NCI-H2029 (cell line): ENCODE results near the gene PARD6G.

ENCODE experiments used
- DNase-seq: peaks from one replicate; lab custom pipeline; 2025; lab: John Stamatoyannopoulos, UW

PARD6G gene

DNA sequence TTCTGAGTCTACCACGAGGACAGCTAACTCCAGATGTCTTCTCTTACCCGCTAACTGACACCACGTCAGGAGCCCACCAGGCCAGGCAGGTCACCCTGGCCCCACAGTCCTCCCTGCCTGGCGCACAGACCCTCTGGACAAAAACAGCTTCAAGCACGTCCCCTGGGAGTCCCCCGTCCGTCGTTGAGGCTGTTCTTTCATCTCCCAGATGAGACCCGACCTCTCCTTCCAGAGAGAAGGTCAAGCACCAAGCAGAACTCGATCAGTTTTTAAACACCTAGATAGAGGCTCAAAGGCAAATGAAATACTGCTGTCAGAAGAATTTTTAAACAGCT is 57.8 kb downstream of the PARD6G start:
- no peak for DNase-seq

DNA sequence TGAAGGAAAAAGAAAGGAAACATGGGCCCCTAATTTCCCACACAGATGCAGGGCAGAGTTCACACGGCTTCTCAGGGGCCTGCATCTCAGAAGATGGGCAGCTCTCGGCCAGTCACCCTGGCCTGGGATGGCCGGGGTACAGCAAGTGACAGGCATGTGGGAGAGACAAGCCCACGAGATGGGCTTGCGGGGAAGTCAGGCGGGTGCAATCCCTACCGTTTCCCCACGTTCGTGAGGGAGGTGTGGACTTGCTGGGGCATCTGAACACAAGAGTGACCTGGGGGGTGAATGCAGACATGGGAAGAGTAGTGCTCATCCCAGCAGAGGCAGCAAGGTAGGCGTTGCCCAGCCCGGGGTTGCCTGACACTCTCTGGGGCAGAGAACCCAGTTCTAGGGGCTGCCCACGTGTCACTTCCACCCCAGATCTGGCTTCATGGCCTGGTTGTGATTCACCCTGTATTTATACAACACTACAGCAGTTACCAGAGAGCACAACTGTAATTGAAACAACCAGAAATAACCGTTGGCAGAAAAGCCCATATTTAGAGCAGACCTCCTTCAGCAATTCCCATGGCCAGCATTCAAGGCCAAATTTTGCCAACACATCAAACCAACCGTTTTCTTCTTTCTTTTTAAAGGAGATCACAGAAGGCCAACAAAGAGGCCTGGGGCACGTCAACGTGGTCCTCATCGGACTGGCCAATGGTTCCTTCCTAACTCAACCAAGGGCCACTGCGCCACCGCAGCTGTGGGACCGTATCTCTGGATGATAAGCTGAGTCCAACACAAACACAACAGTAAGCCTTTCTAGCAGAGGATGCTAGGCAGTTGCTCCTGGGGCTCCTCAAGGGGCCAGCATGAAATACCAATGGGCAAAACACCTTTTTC is 58.4 kb downstream of the PARD6G start:
- DNase-seq, result no peak

DNA sequence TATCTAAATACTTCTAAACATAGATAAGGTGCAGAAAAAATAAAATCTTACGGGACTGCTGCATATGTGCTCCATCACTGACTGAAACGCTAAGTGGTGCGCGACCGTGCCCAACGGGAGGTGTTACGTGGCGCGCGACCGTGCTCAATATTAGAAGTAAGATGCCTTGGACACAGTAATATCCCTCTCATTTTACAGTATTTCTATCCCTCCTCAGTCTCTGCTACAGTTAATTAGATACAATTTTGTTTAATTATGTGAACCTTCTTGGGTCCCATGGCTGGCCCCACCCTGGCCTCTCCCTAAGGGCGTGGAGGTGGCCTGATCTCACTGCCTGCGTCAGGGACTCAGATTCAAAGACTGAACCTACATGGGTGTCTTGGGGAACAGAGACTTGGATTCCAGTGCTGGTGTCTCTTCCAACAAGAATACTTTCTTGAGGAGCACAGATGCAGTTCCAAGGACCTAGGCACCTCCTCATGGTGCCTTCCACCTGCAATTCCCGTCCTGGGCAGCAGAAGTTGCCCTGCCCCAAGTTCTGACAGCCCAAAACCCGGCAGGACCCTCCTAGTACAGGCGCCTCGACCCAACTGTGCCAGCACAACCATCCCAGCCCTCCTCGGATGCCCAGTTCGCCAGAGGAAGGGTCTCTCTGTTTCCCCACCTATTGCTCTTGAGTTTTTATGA is 59.2 kb downstream of the PARD6G start:
- no peak for DNase-seq

DNA sequence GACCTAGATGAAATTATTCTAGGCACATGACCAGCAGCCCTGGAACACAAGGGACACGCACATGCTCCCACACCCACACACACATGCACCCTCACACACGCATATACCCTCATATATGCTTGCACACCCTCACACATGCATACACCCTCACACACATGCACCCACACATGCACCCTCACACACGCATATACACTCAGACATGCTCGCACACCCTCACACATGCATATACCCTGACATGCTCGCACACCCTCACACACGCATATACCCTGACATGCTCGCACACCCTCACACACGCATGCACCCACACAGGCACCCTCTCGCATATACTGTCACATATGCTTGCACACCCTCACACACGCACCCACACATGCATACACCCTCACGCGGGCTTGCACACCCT is 61.8 kb downstream of the PARD6G start:
- no peak for DNase-seq

DNA sequence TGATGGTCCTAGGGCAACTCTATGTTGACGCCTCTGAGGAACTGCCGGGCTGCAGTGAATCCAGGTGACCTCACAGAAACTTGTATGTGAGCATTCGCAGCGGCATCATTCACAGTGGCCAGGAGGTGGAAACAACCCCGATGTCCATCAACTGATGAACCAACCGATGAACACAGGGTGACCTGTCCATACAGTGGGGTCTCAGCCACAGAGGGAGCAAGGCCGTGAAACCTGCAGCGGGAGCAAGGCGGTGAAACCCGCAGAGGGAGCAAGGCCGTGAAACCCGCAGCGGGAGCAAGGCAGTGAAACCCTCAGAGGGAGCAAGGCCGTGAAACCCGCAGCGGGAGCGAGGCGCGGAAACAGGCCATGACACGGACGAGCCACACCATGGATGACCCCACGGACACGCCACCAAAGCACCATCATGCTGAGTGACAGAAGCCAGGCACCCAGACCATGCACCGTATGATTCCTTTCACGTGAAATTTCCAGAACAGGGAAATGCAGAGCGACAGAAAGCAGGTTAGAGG is 63.0 kb downstream of the PARD6G start:
- no peak for DNase-seq

DNA sequence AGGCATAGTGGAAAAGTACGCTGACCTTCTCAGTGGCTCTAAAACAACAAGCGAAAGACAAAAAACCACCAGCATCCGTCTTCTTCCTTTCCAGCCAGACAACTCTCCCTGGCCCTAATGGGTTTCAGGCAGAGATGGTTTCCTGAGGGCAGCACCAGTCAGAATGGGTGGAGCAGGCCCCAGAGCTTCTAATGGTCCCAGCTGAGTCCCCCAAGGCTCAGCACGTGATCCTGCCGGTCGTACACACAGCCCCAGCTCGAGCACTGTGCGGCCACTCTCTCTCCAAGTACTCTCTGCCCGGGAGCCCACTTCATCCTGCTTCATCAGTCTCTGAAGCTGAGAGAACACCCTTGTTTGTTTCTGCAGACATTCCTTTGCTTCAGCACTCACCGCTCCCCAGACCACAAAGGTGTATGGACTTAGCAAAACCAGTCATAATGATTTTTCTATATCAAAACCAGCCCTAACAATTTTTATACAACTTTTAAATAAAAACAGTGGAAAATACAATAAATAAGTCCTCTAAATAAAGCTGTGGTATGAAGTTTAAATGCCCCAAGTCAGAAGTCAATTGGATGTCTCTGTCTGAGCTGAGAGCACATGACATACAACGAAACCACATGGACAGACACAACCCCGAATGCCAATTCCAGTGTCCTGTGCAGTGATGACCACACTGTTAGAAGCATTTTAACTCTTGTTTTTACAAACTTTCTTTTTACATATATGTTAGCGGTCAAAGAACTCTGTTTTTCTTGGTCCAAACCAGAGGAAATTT is 63.9 kb downstream of the PARD6G start:
- no peak for DNase-seq

DNA sequence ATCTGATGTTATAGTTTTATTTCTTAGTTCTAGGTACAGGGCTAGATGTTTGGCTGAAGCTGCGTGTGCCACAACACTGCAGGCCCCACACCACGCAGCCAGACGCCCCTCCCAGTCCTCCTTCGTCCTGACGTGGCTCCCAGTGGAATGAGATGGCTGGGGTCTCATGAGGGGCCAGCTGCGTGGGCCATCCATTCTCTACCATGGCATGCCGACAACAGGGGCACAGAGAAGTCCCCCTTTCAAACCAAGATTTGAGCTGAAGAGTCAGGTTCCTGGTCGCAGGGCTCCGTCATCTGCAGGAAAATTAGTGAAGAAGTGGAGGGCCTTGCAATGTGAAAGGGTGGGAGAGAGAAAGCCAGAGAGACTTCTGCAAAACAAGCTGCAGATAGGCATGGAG is 64.5 kb downstream of the PARD6G start:
- no peak for DNase-seq

DNA sequence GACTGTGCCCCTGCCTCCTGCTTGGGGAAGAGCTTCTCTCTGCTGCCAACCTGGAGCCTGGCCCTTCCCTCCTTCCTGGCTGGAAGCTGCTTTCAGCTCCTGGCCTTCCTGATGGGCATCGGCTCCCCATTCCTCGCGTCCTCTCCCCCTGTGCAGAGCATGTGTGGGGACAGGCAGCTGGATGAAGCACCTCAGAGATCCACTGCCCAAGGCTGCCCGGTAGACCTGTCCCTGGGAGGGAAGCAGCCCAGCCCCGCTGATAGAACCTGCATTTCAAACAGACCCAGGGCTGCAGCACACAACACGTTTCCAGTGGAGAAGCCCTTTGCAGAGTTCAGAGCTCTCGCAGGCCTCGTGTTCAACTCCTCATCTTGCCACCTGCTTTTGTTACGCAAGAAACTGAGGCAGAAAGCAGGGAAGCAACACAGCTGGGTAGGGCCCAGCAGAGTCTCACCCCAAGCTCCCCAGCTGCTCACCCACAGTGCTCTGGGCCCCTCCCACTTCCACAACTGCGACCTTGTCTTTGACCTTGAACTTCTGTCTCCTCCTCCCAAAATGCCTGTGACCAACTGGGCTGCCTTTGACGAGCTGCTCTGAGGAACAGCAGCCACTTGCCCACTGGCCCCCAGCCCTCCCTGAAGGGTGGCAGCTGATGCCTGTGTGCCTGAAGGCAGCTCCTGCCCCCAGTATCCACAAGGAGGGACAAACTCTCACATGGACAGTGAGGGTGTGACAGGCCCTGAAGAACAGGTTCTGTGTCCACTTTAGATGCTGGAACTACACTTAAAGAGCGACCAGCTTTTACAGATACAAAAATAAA is 65.5 kb downstream of the PARD6G start:
- no peak for DNase-seq

DNA sequence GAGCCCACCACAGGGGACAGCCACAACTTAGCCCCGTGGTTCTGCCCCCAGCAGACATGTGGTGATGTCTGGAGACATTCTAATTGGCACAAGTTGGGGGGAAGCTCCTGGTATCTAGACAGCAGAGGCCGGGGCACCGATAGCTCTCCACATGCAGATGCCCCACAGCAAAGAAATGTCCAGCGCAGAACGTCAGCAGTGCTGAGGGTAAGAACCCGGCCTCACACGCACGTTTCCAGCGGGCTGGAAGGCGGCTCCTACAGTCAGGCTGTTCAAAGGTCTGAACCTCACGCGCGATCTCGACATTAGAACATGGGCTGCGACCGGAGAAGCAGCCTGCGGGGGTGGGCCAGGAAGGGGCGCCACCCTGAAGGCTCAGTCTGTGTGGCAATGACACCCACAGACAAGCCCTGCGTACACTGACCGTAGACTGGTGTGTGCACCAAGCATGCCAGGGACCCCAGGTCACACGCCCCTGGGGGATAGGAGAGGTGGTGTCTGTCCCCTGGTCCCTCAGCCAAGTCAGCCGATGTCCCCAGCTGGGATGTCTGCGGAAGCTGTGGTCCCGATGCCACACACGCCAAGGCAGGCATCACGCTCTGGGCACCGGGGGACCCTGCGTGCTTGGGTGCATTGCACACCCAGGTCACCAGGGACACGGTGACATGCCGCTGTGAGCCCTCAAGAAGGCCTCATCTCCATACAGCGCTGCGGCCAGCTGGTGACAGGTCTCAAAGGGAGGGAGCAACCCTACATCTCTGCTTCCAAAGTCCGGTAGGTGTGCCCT is 66.3 kb downstream of the PARD6G start:
- DNase-seq, result no peak

DNA sequence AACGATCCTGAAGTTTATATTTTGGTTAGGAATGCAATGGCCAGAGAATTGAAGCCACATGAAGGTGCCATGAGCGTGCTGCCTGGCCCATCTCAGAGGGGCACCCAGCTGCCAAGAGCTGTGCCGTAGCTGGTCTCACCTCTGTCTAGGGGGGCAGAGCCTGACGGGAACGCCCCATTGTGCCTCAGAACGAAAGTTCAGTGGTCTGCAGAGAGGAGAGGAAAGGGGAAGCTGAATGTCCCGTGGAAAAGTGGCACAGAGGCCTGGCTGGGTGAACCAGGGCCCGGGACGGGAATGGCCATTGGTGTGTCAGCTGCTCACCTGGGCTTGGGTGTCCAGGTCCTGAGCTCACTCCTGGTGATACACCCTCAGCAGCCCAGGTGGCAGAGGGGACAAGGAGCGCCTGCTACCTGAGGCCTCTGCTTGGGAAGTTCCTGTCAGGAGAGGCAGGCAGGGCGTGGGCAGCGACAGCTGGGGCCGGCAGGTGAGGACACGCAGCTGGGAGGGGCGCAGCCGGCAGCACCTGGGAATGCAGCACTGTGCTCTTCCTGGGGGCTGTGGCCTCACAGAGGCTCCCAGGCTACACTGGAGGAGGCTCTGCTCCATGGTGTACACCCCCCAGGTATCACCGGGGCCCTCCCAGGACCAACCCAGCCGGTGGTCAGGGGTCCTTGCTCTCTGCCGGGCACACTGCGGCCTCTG is 67.3 kb downstream of the PARD6G start:
- no peak for DNase-seq

DNA sequence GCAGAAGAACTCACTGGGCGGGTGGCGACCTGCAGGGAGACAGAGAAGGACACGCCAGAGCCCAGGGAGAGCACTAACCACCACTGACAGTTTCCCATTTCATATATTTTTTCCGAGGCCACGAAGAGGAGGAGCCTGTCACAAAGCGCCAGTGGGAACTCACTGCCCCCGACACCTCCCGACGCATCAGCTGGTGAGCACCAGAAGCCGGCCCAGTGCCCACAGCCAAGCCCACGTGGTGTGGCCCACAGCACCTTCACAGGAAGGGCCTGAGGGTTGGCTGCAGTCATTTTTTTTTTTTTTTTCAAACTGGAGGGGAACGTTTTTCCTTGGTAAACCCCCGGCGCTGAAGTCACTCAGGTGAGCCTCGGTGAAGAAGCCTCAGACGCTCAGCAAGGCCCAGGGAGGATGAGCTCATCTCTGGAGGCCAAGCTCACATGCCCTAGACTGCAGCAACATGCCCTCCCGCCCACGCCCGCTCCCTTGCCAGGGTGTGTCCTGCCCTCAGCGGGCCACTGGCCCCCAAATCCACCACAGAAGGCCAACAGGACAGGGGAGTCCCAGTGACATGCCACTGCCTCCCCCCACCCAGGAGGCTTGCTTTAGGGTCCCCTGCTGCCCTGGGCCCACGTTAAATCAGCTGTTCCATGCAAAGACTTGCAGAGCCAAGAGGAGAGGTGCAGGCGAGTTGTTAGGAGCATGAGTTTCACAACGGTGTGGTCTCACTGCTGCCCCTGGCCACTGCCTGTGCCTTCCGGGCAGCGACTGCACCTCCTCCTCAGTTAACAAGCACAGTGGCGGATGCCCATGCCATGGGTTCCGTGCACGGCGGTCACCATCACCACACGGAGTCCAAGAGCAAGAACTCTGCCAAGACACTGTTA is 68.1 kb downstream of the PARD6G start:
- DNase-seq, result no peak

DNA sequence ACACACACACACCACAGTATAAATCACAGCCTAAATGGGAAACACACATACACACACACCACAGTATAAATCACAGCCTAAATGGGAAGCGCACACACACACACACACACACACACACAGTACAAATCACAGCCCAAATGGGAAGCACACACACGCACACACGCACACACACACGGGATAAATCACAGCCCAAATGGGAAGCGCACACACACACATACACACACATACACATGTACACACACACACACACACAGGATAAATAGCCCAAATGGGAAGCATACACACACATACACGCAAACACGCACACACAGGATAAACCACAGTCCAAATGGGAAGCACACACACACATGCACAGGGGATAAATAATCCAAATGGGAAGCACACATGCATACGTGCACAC is 70.2 kb downstream of the PARD6G start:
- no peak for DNase-seq

DNA sequence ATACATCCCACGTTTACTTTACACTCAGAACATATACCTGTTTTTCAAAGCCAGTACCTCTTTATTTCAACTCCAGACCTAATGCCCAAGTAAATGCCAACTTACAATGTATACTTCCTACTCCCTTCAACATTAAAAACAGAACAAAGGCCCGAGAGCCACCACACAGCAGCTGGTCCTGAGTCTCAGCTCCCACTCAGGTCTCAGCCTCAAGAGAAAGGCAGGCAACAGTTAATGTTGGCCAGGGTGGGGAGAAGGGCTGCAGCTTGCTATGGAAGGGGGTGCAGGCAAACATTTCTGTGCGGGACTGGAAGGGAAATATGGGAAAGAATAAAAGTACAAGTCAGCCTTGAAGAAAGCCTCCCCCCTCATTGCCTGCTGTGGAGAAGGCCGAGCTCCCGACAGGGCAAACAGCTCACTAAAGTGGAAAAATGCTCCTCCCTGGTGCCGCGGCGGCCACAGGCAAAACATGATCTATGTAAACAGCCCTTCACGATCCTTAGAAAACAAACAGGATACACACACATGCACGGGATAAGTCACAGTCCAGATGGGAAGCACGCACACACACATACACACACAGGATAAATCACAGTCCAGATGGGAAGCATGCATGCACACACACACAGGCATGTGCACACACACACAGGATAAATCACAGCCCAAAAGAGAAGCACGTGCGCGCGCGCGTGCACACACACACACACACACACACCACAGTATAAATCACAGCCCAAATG is 70.8 kb downstream of the PARD6G start:
- DNase-seq, result no peak

DNA sequence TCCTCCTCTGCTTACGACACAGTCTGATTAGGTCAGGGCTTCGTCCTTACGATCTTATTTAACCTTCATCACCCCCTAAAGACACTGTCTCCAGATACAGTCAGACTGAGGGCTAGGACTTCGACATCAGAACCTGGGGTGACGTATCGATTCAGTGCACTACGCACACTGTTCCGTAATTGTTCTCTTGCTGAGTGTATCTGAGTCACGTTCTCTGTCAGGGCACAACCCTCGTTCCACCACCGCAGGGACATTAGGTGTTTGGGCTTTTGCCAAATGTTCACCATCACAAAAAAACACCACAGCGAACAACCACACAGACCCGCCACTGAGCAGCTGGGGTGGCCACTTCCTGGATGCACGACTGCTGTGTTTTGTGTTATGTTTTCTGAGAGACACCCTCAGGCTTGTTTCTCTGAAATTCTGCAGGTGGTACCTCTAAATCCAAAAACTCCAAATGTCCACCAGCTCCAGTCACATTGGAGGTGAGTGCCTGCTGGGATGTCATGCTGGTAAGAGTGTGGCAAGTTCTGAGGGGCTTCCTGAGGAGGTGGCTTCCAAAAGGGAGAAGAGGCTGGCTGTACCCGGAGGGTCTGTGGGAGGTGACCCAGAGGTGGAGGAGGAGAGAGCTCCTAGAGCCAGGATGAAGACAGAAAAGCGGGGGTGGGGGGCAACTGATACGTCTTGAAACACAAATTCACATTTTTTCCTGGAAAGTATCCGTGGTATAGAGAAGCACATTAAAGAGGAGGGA is 71.7 kb downstream of the PARD6G start:
- no peak for DNase-seq

DNA sequence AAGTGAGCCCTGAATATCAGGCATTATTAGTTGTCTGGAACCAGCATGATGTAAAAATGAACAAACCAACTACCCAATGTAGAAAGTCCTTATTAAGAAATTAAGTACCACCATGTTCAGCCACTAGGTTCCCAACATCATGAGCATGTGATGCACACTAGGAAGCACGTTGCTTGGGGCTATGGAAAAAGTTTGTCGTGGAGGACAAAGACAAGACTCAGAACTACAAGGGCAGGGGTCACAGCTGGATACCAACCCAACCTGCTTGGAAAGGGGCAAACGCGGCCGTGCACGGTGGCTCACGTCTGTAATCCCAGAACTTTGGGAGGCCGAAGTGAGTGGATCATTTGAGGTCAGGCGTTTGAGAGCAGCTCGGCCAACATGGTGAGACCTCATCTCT is 74.3 kb downstream of the PARD6G start:
- no peak for DNase-seq

DNA sequence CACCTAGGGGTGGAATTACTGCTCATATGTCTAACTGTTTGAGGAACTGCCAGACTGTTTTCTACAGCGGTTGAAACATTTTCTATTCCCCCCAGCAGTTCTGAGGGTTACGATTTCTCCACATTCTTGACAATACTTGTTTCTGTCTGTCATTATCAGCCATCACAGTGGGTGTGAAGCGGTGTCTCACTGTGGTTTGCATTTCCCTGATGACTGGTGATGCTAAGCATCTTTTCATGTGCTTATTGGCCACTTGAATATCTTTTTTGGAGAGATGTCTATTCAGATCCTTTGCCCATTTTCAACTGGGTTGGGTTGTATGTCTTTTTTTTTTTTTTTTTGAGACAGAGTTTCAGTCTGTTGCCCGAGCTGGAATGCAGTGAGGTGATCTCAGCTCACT is 75.3 kb downstream of the PARD6G start:
- no peak for DNase-seq

DNA sequence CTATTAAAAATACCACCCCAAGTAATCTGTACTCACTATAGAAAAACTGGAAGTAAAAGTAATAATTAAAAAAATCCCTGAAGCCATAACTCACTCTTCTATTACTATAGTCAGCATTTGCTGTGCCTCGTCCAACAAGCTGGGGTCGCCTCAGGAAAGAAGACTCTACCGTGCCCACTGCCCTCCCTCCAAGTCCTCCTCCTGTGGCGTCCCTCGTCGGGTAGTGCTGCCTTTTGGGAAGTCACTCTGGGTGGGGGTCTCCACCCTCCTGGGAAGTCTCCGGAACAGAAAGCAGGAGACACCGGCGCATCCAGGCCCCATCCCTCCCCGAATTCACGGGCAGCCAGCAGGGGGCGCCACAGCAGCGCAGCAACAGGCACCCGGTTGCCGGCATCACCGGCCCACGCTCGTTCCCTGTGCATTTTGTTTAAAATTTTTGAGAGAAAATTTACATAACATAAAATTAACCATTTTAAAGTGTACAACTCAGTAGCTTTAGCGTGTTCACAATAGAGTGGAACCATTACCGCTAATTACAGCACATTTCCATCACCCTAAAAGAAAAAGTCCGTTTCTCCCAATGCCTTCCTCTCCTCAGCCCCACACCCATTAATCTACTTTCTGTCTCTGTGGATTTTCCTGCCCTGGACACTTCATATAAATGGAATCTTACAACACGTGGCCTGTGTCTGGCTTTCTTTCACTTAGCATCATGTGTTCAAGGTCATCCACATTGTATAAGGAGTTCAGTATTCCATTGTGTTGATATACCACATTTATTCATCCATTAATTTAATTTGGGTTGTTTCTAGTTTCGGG is 76.1 kb downstream of the PARD6G start:
- DNase-seq, result no peak
